Coronary artery (tissue), 2 donors: ENCODE measurements around the gene DNAAF5.

Source experiments
- DNase-seq: peaks from one replicate; pipeline ENCODE4 v3.0.0-alpha.2; 2017; ENCODE audit warnings: low spot score
- H3K27ac ChIP-seq, 2 donors: fragments of 200-600 bp; sonication (generic); one replicate each; pipeline ENCODE4 v1.5.1; 2016 to 2019
- H3K4me3 ChIP-seq: fragments of 200-600 bp; sonication (generic); 2 replicates; pipeline ENCODE4 v1.5.1; 2016; ENCODE audit warnings: mild to moderate bottlenecking, moderate library complexity
- CTCF ChIP-seq: fragments of 200-600 bp; sonication (generic); IDR thresholded peaks from one replicate; pipeline ENCODE4 v1.5.1; 2019; ENCODE audit warnings: antibody characterized with exemption

The DNAAF5 gene

GRCh38 chr7:834277-834676 lies 107.8 kb downstream of the DNAAF5 start:
- peak overlapping the region; percentile 78 to 84 for H3K27ac ChIP-seq
- no peak for TF ChIP-seq CTCF
- no peak overlapping the region for H3K4me3 ChIP-seq
- no peak for DNase-seq

GRCh38 chr7:835021-835420 lies 108.5 kb downstream of the DNAAF5 start:
- no peak for TF ChIP-seq CTCF
- H3K27ac ChIP-seq: peak overlapping the region; percentile 78 to 84
- no peak for DNase-seq
- no peak overlapping the region for H3K4me3 ChIP-seq

- H3K27ac ChIP-seq: peak overlapping the region; percentile 58 to 88
- H3K4me3 ChIP-seq: no peak overlapping the region
- DNase-seq: no peak
- TF ChIP-seq CTCF: no peak
Observed at GRCh38 chr7:835485-836401, 109.2 kb downstream of the DNAAF5 start.
